OCI-LY7 (cell line): ENCODE measurements around the gene HIVEP2.

Experiments
- CTCF ChIP-seq: fragments of 200-600 bp; sonication (generic); conservative IDR thresholded peaks from 2 replicates; pipeline ENCODE4 v1.5.1; 2014; ENCODE audit warnings: mild to moderate bottlenecking, antibody characterized with exemption, low read length, moderate library complexity, mixed read lengths
- EZH2phosphoT487 ChIP-seq: fragments of 200-600 bp; sonication (generic); IDR thresholded peaks from 2 replicates; pipeline ENCODE4 v1.6.1; 2018; ENCODE audit warnings: low read depth, borderline replicate concordance, mild to moderate bottlenecking, mixed run types, antibody characterized with exemption, low read length, moderate library complexity, mixed read lengths

GRCh38 chr6:142765306-142765705 lies 179.7 kb downstream of the HIVEP2 start:
- TF ChIP-seq CTCF (no peak), EZH2phosphoT487 (no peak)
